ENCODE measurements around the gene RTP2. TPM values are rescaled to one million over a fixed set of nuclear protein-coding genes. Genes with fewer than 3 reads are reported as not detected.

RTP2 gene
- total RNA-seq, 2 experiments from 2014 or later: not detected

DNA sequence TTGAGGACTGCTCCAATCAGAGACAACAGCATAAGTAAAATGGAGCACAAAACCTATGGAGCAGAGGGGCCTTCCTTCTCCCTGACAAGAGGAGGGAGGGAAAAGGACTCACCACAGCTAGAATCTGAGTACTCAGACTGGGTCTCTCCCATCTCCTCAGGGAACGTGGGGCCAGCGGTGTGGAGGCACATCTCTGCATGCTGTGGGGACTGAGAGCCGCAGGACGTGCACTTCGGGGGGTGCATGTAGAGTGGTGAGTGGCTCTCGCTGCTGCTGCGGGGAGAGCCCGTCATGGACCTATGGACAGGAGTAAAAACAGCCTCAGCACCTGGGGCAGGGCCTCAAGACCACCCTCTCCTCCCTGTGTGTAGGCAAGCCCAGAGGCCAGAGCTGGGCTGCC is 25.9 kb upstream of the RTP2 start:
- H3K4me3 Mint-ChIP-seq: no peak overlapping the region
- no peaks in the 10 kb centered on the region for H3K27me3 Mint-ChIP-seq
- Histone ChIP-seq H3K36me3 (ENCODE audit: insufficient read depth, low read length) (peaks cover 89% of the 10 kb centered on the region), H3K4me1 (ENCODE audit: insufficient read depth, low read length) (no peaks in the 10 kb centered on the region), H3K27me3 (ENCODE audit: control insufficient read depth in 1 of 2, insufficient read depth in 2 of 2, low read length in 2 of 2) (no peaks in the 10 kb centered on the region), H3K4me3 (ENCODE audit: low read length) (no peak overlapping the region), H3K9me3 (ENCODE audit: control insufficient read depth in 1 of 2, insufficient read depth in 1 of 2, low read length in 2 of 2) (no peaks in the 10 kb centered on the region), H3K27ac (ENCODE audit: low read depth in 1 of 2, low read length in 2 of 2) (no peak overlapping the region)
- intact Hi-C loops (cut with DNase I, micrococcal nuclease): no loop called here
- ChIA-PET CTCF (interaction anchor here (1.6 kb wide), 1 partner anchor 12 kb away, joined by 3 read pairs; no protein-coding TSS in a partner anchor), POLR2A (no interaction called here)
- TF ChIP-seq, protein P1, sequence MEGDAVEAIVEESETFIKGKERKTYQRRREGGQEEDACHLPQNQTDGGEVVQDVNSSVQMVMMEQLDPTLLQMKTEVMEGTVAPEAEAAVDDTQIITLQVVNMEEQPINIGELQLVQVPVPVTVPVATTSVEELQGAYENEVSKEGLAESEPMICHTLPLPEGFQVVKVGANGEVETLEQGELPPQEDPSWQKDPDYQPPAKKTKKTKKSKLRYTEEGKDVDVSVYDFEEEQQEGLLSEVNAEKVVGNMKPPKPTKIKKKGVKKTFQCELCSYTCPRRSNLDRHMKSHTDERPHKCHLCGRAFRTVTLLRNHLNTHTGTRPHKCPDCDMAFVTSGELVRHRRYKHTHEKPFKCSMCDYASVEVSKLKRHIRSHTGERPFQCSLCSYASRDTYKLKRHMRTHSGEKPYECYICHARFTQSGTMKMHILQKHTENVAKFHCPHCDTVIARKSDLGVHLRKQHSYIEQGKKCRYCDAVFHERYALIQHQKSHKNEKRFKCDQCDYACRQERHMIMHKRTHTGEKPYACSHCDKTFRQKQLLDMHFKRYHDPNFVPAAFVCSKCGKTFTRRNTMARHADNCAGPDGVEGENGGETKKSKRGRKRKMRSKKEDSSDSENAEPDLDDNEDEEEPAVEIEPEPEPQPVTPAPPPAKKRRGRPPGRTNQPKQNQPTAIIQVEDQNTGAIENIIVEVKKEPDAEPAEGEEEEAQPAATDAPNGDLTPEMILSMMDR (IDR thresholded peaks at IDR 0.05): no peak
- no peaks in the 10 kb centered on the region for H3K9me3 Mint-ChIP-seq
- no peak for ATAC-seq (ENCODE audit: poor library complexity)
- no peak for DNase-seq
- no peak overlapping the region for H3K27ac Mint-ChIP-seq
- no peaks in the 10 kb centered on the region for H3K4me1 Mint-ChIP-seq (ENCODE audit: low read depth)
- peaks cover 90% of the 10 kb centered on the region for H3K36me3 Mint-ChIP-seq (ENCODE audit: low read depth)

DNA sequence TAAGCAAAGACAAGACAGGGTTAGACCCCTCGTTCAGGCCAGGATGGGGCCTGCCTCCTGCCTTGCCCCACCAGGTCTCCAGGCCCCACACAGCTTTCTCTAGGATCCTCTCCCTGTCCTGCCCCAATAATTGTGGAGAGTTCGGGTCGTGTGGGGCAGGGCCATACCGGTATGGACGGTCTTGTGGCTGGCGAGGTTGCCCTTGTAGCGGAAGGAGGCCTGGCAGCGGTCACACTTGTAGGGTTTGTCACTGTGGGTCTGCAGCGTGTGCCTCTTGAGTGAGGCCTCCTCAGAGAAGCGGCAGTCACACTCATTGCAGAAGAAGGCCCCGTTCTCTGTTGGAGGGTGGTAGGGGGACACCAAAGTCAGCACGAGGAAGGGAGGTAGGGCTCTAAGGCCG is 24.2 kb upstream of the RTP2 start:
- no peak overlapping the region for H3K4me3 ChIP-seq (ENCODE audit: low read length)
- H3K27me3 Mint-ChIP-seq: no peaks in the 10 kb centered on the region
- CTCF ChIA-PET: interaction anchor here (1.6 kb wide), 1 partner anchor 14 kb away, joined by 3 read pairs; no protein-coding TSS in a partner anchor
- ATAC-seq (ENCODE audit: poor library complexity) (no peak), DNase-seq (no peak)
- no peaks in the 10 kb centered on the region for H3K9me3 Mint-ChIP-seq
- no peaks in the 10 kb centered on the region for H3K27me3 ChIP-seq (ENCODE audit: control insufficient read depth in 1 of 2, insufficient read depth in 2 of 2, low read length in 2 of 2)
- H3K36me3 ChIP-seq (ENCODE audit: insufficient read depth, low read length): peaks cover 91% of the 10 kb centered on the region
- no peak overlapping the region for H3K27ac Mint-ChIP-seq
- H3K36me3 Mint-ChIP-seq (ENCODE audit: low read depth): peaks cover 100% of the 10 kb centered on the region
- intact Hi-C loops (cut with DNase I, micrococcal nuclease): no loop called here
- no peak overlapping the region for H3K27ac ChIP-seq (ENCODE audit: low read depth in 1 of 2, low read length in 2 of 2)
- no peaks in the 10 kb centered on the region for H3K9me3 ChIP-seq (ENCODE audit: control insufficient read depth in 1 of 2, insufficient read depth in 1 of 2, low read length in 2 of 2)
- H3K4me3 Mint-ChIP-seq: no peak overlapping the region
- H3K4me1 ChIP-seq (ENCODE audit: insufficient read depth, low read length): no peaks in the 10 kb centered on the region
- TF ChIP-seq, protein P1 (IDR thresholded peaks at IDR 0.05): no peak
- POLR2A ChIA-PET: no interaction called here
- no peaks in the 10 kb centered on the region for H3K4me1 Mint-ChIP-seq (ENCODE audit: low read depth)

DNA sequence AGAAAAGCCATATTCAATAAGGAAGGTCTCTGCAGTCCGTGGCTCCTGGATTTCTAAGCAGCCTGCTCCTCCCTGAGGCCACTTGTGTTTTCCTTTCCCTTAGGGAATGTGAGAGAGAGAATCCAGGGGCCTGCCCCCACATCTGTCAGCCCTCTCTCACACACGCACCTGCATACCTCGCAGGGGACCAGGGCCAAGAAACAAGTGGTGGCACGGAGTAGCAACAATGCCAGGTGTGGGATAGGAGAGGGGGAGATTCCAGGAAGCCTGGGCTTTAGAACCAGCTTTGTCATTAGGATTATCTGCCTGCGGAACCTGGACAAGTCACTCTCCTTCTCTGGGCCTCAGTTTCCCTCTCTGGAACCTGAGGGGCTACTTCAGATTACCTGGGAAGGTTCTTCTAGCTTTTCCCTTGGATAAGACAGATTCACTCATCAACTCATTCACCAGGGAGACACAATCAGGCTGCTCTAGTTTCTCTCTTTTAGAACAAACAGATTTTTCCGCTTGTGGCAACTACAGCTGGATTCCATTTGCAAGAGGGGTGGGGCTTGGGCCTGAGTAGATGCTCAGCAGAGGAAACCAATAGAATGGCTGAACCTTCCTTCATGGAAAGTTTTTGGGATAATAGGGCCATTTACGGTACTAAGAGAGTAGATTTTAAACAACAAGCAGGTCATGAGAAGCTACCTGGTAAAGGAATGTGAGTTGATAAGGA is 23.5 kb upstream of the RTP2 start:
- TF ChIP-seq, protein P1 (IDR thresholded peaks at IDR 0.05): no peak
- H3K27me3 ChIP-seq (ENCODE audit: control insufficient read depth in 1 of 2, insufficient read depth in 2 of 2, low read length in 2 of 2): no peaks in the 10 kb centered on the region
- ChIA-PET POLR2A (no interaction called here), CTCF (no interaction called here)
- peaks cover 90% of the 10 kb centered on the region for H3K36me3 ChIP-seq (ENCODE audit: insufficient read depth, low read length)
- Mint-ChIP-seq H3K4me1 (ENCODE audit: low read depth) (no peaks in the 10 kb centered on the region), H3K36me3 (ENCODE audit: low read depth) (peaks cover 99% of the 10 kb centered on the region), H3K9me3 (no peaks in the 10 kb centered on the region), H3K27me3 (no peaks in the 10 kb centered on the region), H3K27ac (no peak overlapping the region), H3K4me3 (no peak overlapping the region)
- DNase-seq (no peak), ATAC-seq (ENCODE audit: poor library complexity) (no peak)
- no peak overlapping the region for H3K27ac ChIP-seq (ENCODE audit: low read depth in 1 of 2, low read length in 2 of 2)
- H3K4me3 ChIP-seq (ENCODE audit: low read length): no peak overlapping the region
- no peaks in the 10 kb centered on the region for H3K9me3 ChIP-seq (ENCODE audit: control insufficient read depth in 1 of 2, insufficient read depth in 1 of 2, low read length in 2 of 2)
- intact Hi-C loops (cut with DNase I, micrococcal nuclease): no loop called here
- no peaks in the 10 kb centered on the region for H3K4me1 ChIP-seq (ENCODE audit: insufficient read depth, low read length)

Measured in CD4-positive, alpha-beta T cell (primary cell).